Esophagus muscularis mucosa (tissue), 4 donors: ENCODE measurements around the gene DPP7. TPM values are rescaled to one million over a fixed set of nuclear protein-coding genes. Genes with fewer than 3 reads are reported as not detected.

Experiments
- DNase-seq: peaks from one replicate; pipeline ENCODE4 v3.0.0-alpha.2; 2017; ENCODE audit errors: extremely low spot score
- H3K27ac ChIP-seq, 4 donors: fragments of 200-600 bp; sonication (generic); replicated peaks in 1 of 4; 1 replicate in 3 of 4; 2 replicates in 1 of 4; pipeline ENCODE4 v1.5.1; 2016 to 2019; ENCODE audit warnings: mild to moderate bottlenecking in 1 of 4
- H3K27me3 ChIP-seq, 4 donors: fragments of 200-600 bp; sonication (generic); one replicate each; pipeline versions ENCODE4 v1.5.1 to v1.6.0; 2016 to 2019
- H3K36me3 ChIP-seq, 4 donors: fragments of 200-600 bp; sonication (generic); one replicate each; pipeline ENCODE4 v1.5.1; 2016 to 2019
- H3K4me1 ChIP-seq, 4 donors: fragments of 200-600 bp; sonication (generic); one replicate each; pipeline ENCODE4 v1.5.1; 2016 to 2019
- H3K4me3 ChIP-seq, 4 donors: fragments of 200-600 bp; sonication (generic); 1 replicate in 2 of 4; 2 replicates in 2 of 4; pipeline ENCODE4 v1.5.1; 2016 to 2019; ENCODE audit warnings: mild to moderate bottlenecking in 4 of 4, moderate library complexity in 1 of 4
- H3K9me3 ChIP-seq, 4 donors: fragments of 200-600 bp; sonication (generic); 1 replicate in 3 of 4; 2 replicates in 1 of 4; pipeline ENCODE4 v1.5.1; 2016 to 2019
- CTCF ChIP-seq, 3 experiments: fragments of 200-600 bp in 2 of 3; fragments of 450-650 bp in 1 of 3; sonication (generic) in 2 of 3; IDR thresholded peaks; one replicate each; pipeline ENCODE4 v1.5.1; 2017 to 2019; ENCODE audit warnings: antibody characterized with exemption in 3 of 3, mild to moderate bottlenecking in 2 of 3, moderate library complexity in 1 of 3
- EP300 ChIP-seq: sonication (generic); formaldehyde crosslinking; IDR thresholded peaks from one replicate; pipeline ENCODE4 v1.6.1; 2017; ENCODE audit warnings: antibody characterized with exemption
- POLR2A ChIP-seq: fragments of 450-650 bp; IDR thresholded peaks from one replicate; pipeline ENCODE4 v1.6.1; 2017; ENCODE audit warnings: antibody characterized with exemption, moderate library complexity, mild to moderate bottlenecking, low read depth
- POLR2AphosphoS5 ChIP-seq, 2 donors: sonication (generic); formaldehyde crosslinking; IDR thresholded peaks; one replicate each; pipeline ENCODE4 v1.6.1; 2017; ENCODE audit warnings: antibody characterized with exemption in 2 of 2
- WGBS: methylation state at CpG from one replicate; pipeline ENCODE4 v1.1.5; 2018; 5-methylcytosine and 5-hydroxymethylcytosine counted together
- intact Hi-C: fragments of 100-400 bp; cut with DNase I; formaldehyde crosslinking; loops from one replicate; pipeline ENCODE4 v1.15.1; 2023
- total RNA-seq, 4 donors: library from RNA; depleted of rRNA; stranded (reverse); fragments of >200 nt; gene quantifications; one replicate each; pipeline versions ENCODE4 v1.1.0 to v1.2.1, GENCODE V29; 2016

The DPP7 gene
- total RNA-seq, 4 donors from 2014 or later = 90.1 to 121 (median 104) TPM

- 29% methylated on average over 2 of the region's 4 CpGs for WGBS
- Histone ChIP-seq H3K27ac (no peak overlapping the region), H3K4me1 (peaks cover 3 to 12% (median 10%) of the 10 kb centered on the region in 4 donors), H3K36me3 (no peaks in the 10 kb centered on the region), H3K4me3 (no peak overlapping the region), H3K27me3 (peaks cover 0 to 93% (median 42%) of the 10 kb centered on the region in 4 donors), H3K9me3 (no peaks in the 10 kb centered on the region)
- no peak for DNase-seq
- TF ChIP-seq POLR2AphosphoS5 (IDR thresholded peaks at IDR 0.05) = no peak
- TF ChIP-seq POLR2A = no peak
- no peak for TF ChIP-seq CTCF (IDR thresholded peaks at IDR 0.05)
- no peak for TF ChIP-seq EP300
- intact Hi-C loops = no loop called here
Observed at GRCh38 chr9:137143459-137143858, 28.9 kb upstream of the DPP7 start.

GRCh38 chr9:137141976-137142936, 27.7 kb upstream of the DPP7 start:
- no peaks in the 10 kb centered on the region for H3K36me3 ChIP-seq
- DNase-seq = no peak
- H3K9me3 ChIP-seq = no peaks in the 10 kb centered on the region
- TF ChIP-seq EP300 = no peak
- no peak for TF ChIP-seq POLR2A
- TF ChIP-seq POLR2AphosphoS5 (IDR thresholded peaks at IDR 0.05) = no peak
- no peak for TF ChIP-seq CTCF (IDR thresholded peaks at IDR 0.05)
- H3K27ac ChIP-seq = no peak overlapping the region
- WGBS = 77% methylated on average over 23 of the region's 24 CpGs
- intact Hi-C loops = no loop called here
- peaks cover 0 to 93% (median 46%) of the 10 kb centered on the region in 4 donors for H3K27me3 ChIP-seq
- no peak overlapping the region for H3K4me3 ChIP-seq
- H3K4me1 ChIP-seq = peaks cover 3 to 18% (median 10%) of the 10 kb centered on the region in 4 donors

GRCh38 chr9:137141050-137141810, 26.7 kb upstream of the DPP7 start:
- intact Hi-C loops = no loop called here
- WGBS = 76% methylated on average over 10 of the region's 17 CpGs
- Histone ChIP-seq H3K27me3 (peaks cover 0 to 93% (median 53%) of the 10 kb centered on the region in 4 donors), H3K36me3 (no peaks in the 10 kb centered on the region), H3K4me1 (peaks cover 3 to 18% (median 10%) of the 10 kb centered on the region in 4 donors), H3K27ac (no peak overlapping the region), H3K9me3 (no peaks in the 10 kb centered on the region), H3K4me3 (no peak overlapping the region)
- DNase-seq = no peak
- TF ChIP-seq CTCF (IDR thresholded peaks at IDR 0.05) (no peak), POLR2A (no peak), EP300 (no peak), POLR2AphosphoS5 (IDR thresholded peaks at IDR 0.05) (no peak)

GRCh38 chr9:137140151-137141012, 25.8 kb upstream of the DPP7 start:
- H3K36me3 ChIP-seq = no peaks in the 10 kb centered on the region
- no peak overlapping the region for H3K27ac ChIP-seq
- TF ChIP-seq CTCF (IDR thresholded peaks at IDR 0.05) (no peak), POLR2AphosphoS5 (IDR thresholded peaks at IDR 0.05) (no peak), POLR2A (no peak), EP300 (no peak)
- H3K27me3 ChIP-seq = peaks cover 0 to 93% (median 55%) of the 10 kb centered on the region in 4 donors
- intact Hi-C loops = no loop called here
- no peak for DNase-seq
- H3K9me3 ChIP-seq = no peaks in the 10 kb centered on the region
- H3K4me1 ChIP-seq = peaks cover 3 to 18% (median 10%) of the 10 kb centered on the region in 4 donors
- H3K4me3 ChIP-seq = no peak overlapping the region
- 73% methylated on average over 15 of the region's 26 CpGs for WGBS
